HG02970 (cell line): ENCODE results near the gene TYW1.
A peak's percentile ranks its signal among the peaks of the same experiment; 100 is the strongest.
"Not testable (repeated sequence)": the region's sequence is repeated elsewhere in the genome, so short reads cannot be mapped to it uniquely, and the experiment has no call there.

Experiments
- ATAC-seq: cut with Tn5 transposase; IDR thresholded peaks from one replicate; pipeline ENCODE4 v1.9.1; 2021; ENCODE audit warnings: mild to moderate bottlenecking, moderate library complexity, moderate number of reproducible peaks; ENCODE audit not compliant: unreplicated experiment, low FRiP score

TYW1 gene, protein sequence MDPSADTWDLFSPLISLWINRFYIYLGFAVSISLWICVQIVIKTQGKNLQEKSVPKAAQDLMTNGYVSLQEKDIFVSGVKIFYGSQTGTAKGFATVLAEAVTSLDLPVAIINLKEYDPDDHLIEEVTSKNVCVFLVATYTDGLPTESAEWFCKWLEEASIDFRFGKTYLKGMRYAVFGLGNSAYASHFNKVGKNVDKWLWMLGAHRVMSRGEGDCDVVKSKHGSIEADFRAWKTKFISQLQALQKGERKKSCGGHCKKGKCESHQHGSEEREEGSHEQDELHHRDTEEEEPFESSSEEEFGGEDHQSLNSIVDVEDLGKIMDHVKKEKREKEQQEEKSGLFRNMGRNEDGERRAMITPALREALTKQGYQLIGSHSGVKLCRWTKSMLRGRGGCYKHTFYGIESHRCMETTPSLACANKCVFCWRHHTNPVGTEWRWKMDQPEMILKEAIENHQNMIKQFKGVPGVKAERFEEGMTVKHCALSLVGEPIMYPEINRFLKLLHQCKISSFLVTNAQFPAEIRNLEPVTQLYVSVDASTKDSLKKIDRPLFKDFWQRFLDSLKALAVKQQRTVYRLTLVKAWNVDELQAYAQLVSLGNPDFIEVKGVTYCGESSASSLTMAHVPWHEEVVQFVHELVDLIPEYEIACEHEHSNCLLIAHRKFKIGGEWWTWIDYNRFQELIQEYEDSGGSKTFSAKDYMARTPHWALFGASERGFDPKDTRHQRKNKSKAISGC

DNA sequence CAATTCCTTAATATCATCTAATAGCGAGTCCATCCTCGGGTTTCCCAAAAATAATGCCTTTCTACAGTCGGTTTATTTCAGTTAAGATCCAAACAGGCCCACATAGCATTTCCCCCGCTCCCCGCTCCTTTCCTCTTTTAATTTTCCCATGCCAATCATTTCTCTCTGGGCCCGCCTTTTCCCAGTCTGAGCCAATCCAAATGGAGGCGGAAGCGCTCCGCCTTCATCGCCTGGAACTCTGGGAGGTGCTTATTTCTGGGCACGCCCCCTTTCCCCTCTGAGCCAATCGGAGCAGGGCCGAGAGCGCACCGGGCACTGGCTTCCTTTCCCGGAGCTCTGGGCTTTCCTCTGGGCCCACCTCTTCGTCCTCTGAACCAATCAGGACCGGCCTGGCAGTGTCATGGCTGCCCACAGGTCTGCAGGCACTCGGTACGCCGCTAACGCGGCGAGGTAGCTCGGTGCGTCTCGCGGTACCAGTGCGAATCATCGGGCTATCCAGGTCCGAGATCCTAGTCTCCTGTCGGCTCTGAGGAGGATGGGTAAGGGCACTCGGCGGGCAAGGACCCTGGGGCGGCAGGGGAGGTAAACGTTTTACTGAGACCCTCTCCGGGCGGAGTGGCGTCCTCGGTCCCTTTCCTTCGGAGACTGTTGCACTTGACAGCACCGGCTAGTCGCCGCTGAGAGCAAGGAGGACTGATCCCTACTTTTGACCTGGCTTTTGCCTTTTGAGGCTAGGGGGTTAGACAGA is at the start of gene TYW1:
TYW1 (plus strand) TSS at position 390 of the 748 bp plus-strand sequence; CDS start at position 536, 146 bp downstream.
- ATAC-seq = peak; percentile 74

DNA sequence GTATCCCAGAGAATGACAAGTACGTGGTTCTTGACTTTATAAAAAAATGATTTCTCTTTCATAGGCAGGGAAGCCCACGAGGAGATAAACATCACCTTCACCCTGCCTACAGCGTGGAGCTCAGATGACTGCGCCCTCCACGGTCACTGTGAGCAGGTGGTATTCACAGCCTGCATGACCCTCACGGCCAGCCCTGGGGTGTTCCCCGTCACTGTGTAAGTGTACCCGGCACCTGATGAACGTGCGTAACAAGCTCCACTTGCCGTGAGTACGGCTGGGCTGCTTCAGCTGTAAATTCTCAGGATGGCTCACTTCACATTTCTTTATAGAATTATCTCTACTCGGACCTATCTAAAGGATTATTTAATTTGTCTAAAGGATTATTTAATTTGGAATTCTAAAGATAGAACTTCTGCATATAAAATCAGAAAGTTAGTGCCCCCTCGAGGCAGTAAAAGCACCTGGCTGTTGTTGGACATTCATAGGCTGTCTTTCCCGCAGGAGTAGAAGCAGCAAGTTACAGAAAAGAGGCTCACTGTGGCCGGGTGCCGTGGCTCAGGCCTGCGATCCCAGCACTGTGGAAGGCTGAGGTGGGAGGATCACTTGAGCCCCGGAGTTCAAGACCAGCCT is 48.0 kb upstream of the TYW1 start:
- no peak for ATAC-seq

DNA sequence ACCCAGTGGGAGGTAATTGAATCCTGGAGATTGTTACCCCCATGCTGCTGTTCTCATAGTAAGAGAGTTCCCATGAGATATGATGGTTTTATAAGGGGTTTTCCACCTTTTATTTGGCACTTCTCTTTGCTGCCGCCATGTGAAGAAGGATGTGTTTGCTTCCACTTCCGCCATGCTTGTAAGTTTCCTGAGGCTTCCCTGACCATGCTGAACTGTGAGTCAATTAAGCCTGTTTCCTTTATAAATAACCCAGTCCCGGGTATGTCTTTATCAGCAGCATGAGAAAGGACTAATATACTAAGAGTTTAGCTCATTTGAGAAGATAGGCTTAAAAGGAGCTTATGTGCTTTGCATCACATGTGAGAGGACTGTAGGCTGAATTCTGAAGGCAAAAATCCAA is 46.3 kb upstream of the TYW1 start:
- ATAC-seq = no peak

DNA sequence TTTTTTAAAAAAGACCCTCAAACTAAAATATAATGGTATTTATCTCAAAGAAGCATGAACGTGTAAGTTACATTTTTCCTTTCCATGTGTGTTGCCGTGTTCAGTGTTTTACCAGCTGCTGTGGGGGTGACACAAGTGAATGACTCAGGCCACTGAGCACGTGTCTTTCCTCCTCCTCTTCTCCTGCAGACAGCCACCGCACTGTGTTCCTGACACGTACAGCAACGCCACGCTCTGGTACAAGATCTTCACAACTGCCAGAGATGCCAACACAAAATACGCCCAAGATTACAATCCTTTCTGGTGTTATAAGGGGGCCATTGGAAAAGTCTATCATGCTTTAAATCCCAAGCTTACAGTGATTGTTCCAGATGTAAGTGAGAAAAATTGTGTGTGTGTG is 45.9 kb upstream of the TYW1 start:
- no peak for ATAC-seq

DNA sequence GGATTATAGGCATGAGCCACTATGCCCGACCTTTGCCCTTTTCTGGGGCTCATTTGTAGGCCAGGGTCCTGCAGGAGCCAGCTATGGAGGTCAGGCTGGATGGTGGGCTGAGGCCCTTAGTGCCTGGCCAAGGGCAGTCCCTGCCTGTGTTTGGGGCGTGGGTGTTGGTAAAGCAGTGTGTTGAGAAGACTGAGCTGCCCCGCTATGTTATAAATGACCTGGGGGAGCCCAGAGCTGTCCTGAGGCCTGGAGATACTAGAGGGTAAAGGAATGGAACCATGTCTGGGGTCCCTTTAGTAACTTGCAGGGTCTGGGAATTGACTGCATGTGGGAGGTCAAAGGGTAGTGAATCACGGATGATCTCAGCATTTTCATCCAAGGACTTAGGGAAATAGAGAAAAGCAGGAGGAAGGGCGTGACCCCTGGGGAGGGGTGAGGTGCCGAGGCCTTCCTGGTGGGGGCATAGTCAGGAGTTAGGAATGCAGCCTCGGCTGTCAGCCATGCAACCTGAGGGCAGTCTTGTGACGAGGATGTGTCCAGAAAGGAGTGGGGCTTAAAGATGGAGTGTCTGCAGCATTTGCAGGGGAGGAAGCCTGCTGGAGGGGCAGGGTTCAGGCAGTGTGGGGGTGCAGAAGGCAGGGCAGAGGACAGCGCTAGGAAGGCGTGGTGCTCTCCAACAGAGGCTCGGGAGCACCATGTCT is 44.1 kb upstream of the TYW1 start:
- ATAC-seq = no peak

DNA sequence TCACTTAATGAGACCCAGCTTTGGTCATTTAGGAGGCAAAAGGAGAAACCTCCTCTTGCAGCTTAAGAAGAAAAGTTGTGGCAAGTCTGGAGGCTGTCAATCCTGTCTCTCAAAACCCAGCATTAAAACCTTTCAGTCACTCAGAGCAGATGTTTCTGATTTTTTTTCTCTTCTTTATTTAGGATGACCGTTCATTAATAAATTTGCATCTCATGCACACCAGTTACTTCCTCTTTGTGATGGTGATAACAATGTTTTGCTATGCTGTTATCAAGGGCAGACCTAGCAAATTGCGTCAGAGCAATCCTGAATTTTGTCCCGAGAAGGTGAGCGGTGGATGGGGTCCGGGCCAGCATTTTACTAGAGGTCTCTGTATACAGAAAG is 43.6 kb upstream of the TYW1 start:
- no peak for ATAC-seq

DNA sequence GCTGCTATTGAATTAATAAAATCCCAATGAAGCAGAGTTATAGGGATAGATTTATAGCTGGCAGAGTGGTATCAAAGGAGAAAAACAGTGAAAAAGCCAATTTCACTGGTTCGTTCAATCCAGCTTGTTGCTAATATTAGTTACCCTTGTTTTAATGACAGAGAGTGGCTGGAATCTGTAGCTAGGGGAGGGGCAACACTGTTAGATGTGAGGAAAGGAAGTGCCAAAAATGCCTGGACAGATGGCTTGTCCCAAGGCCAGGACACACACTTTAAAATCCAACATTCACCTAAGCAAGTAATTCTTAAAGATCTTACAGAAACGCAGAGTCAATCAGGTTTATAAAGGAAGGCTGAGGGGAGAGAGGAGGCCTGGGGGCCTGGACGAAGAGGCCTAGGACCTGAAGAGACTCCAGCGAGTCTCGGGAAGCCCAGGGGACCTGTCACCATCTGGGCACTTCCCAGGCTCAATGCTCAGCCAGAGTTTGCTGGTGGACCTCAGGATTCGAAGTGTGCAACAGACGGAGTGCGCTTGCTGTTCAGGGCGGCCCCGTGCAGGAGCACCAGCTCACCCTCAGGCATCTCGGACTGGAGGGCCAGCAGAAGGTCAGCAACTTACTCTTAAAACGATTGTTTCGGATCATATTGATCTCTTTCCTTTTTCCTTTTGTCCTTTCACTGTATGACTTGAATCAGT is 38.9 kb upstream of the TYW1 start:
- ATAC-seq = no peak

DNA sequence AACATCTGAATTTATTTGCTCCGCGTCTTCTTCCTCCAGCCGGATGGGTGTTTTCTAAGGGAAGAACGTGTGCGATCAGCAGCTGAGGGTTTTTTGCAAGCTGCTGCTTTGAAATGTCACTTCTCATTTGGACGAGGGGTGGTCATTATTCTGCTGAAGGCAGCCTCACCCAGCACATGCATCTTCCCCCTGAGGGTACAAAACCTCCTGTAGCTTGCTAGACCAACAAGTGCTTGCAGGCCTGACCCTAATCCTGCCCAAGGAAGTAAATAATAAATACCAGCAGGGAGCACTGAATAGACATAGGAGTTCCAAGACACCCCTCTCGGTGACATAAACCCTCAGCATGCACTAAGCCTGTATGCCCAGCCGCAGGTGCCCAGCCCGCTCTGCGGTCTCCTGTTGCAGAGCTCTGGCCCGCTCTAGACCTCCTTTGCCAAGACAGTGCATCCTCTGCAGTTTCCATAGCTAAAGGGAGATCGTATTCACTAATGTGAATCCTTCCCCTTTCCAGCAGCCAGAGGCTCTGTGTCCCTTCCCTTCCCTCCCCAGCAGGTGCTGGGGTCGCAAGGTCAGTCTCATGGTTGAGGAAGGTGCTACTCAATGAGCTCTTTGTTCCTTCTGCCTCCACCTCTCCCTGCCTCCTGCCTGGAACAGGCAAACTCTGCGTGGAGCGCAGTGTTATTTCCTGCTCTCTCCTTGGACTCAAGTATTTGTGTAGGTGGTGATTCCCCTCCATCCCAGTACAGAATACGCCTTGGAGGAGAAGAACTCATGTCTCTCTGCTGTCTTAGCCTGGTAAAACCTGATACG is 37.9 kb upstream of the TYW1 start:
- no peak for ATAC-seq

DNA sequence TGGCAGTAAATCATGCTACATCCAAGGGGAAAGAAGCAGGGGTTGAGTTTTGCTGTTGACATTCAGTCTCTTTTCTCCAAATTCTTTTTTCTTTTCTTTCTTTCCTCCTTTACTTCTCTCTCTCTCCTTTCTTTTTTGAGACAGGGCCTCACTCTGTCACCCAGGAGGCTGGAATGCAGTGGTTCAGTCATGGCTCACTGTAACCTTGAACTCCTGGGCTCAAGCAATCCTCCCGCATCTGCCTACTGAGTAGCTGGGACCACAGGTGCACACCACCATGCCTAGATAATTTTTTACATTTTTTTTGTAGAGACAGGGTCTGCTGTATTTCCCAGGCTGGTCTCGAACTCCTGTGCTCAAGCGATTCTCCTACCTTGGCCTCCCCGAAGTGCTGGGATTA is 36.4 kb upstream of the TYW1 start:
- ATAC-seq = no peak

DNA sequence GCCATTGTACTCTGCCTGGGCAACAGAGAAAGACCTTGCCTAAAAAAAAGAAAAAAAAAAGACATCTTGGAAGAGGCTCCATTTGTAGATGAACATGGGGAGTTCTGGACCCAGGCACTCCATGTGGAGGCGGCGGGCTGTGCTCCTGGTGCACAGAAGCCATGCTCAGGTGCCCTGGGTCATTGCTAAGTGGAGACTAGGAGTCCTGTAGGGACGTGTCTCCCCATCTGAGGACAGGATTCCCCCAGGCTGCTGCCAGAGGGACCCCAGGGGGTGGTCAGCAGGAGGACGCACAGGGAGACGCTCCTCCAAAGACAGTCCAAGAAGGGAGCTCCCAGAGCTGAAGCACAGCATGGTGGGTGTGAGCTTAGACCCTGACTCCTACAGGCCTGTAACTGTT is 35.5 kb upstream of the TYW1 start:
- ATAC-seq = no peak

DNA sequence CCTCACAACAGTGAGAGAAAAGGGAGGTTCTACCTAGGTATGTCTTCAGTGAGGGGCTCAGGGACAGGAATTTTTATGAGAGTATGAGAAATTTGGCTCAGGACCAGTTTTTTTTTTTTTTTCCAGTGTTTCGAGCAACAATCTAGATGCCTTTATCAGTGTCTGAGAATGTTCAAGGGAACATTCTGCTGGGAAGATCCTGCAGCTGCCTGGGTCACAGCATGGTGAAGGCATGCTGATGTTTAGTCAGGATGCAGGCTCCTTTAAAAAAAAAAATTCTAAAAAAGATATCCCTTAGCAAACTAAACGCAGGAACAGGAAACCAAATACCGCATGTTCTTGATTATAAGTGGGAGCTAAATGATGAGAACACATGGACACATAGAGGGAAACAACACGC is 32.2 kb upstream of the TYW1 start:
- no peak for ATAC-seq

DNA sequence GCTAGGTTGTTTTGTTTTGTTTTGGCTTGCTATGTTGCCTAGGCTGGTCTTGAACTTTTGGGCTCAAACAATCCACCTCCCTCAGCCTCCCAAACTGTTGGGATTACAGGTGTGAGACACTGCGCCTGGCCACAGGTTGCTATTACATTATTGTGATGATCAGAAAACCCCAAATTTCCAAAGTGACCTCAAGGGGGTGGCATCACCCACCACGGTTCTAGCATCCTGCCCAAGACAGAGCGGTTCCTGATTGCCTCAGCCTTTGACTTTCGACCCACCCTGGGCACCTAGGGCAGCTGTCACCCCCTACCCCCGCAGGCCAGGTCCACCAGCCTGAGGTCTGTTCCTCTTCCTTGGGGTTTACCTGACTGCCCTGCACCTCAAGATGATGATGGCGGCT is 29.6 kb upstream of the TYW1 start:
- no peak for ATAC-seq

DNA sequence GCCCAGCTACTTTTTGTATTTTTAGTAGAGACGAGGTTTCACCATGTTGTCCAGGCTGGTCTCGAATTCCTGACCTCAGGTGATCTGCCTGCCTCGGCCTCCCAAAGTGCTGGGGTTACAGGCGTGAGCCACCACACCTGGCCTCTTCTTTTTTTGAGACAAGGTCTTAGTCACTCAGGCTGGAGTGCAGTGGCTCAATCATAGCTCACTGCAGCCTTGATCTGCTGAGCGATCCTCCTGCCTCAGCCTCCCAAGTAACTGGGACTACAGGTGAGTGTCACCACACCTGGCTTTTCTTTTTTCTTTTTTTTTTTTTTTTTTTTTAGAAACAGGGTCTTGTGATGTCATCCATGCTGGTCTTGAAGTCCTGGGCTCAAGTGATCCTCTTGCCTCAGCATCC is 27.6 kb upstream of the TYW1 start:
- not testable (repeated sequence) for ATAC-seq

DNA sequence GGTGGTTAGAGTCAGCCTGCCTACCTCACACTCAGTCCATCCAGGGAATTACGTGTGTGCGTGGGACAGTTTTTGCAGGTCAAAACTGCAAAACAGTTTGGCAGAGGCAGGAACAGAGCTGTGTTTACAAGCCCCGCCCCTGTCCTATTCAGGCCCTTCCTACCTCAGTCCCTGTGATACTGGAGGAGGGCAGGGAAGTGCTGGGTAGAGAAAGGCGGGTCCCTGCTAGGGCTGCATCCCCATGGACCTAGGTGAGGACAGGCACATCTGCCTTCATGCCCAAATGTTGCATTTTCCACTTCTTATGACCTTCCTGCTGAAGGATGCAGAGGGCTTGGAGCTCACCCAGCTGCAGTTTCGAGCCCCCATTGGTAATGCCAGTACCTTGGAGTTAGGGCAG is 26.3 kb upstream of the TYW1 start:
- no peak for ATAC-seq

DNA sequence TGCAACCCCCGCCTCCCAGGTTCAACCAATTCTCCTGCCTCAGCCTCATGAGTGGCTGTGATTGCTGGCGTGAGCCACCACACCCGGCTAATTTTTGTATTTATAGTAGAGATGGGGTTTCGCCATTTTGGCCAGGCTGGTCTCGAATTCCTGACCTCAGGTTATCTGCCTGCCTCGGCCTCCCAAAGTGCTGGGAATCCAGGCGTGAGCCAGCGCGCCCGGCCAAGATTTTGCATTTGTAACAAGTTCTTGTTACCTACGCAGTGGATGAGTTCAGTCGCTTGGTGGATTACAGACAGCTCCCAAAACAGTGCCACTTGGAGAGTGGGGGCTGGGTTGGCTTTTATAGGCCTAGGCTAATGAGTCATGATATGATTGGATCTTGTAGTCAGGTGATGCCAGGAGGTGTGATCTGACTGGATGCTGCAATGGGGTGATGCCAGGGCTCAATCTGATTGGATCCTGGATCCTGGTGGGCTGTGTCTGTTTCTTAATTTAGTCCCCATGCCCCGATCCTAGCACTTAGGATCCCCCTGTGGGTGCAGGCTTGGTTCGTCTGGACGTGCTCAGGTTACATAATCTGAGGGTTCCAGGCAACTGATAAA is 21.5 kb upstream of the TYW1 start:
- ATAC-seq = no peak

DNA sequence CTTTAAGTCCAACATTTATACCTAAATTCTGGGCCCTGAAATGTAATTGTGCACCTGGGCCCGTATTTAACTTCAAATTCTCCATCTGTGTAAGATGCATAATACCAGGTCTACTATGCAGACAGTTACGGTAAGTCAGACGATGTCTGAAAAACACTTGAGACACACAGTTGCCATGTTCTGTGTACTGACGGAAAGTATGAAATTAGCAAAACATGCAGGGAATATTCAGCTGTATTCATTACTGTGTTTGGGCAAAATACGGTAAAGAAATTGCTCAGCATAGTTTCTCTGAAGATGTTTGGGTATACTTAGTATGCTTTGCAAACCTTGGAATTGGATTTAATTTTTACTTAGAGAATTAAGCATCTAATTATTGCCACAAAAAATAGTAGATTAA is 18.3 kb upstream of the TYW1 start:
- not testable (repeated sequence) for ATAC-seq

DNA sequence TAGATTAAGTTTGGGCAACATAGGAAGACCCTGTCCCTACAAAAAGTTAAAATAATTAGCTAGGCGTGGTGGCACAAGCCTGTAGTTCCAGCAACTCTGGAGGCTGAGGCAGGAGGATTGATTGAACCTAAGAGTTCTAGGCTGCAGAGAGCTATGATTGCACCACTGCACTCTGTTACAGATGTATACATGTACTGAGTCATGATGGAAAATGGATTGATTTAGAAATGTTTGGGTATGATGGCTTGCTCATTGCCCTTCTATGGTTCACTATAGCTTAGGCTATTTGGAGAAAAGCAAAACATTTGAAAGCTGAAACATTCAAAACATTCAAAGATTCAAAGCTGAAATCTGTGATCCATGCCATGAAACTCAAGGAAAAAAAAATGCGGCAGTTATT is 17.6 kb upstream of the TYW1 start:
- not testable (repeated sequence) for ATAC-seq

DNA sequence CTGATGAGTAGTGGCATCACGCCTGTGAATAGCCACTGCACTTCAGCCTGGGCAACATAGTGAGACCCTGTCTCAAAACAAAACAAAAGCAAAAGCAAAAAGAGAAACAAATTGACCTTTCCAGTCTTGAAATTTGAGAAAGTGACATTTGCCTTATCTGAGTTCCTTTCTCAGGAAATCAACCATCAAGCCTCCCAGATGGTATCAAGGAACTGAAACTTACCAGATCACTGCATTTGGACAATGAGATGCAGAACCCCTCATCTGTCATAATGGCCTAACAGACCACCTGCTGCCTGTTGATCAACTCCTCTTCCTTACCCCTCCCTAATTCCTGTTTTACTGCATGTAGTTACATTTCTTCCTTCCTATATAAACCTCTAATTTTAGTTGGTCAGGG is 16.3 kb upstream of the TYW1 start:
- not testable (repeated sequence) for ATAC-seq
